CD4-positive, alpha-beta T cell (primary cell): ENCODE measurements around the gene RUNX2. TPM values are rescaled to one million over a fixed set of nuclear protein-coding genes. Genes with fewer than 3 reads are reported as not detected.

Experiments used
- ATAC-seq: fragments of 200-7000 bp; cut with Tn5 transposase; one replicate; pipeline ENCODE4 v1.10.0; 2022; ENCODE audit warnings: mild to moderate bottlenecking; ENCODE audit not compliant: poor library complexity
- CTCF ChIA-PET: fragments of 350-600 bp; sonication (Branson Sonifier 250); formaldehyde crosslinking; loops from one replicate; lab custom pipeline; 2021; ENCODE audit warnings: antibody characterized with exemption, inconsistent platforms; lab: Charles Lee
- POLR2A ChIA-PET: fragments of 350-600 bp; sonication (Branson Sonifier 250); formaldehyde crosslinking; loops from one replicate; lab custom pipeline; 2021; ENCODE audit warnings: antibody characterized with exemption, inconsistent platforms; lab: Charles Lee
- DNase-seq, 14 experiments: peaks; one replicate each; pipeline ENCODE4 v3.0.0-alpha.2; 2013 to 2020; ENCODE audit warnings: mixed read lengths in 2 of 14
- H3K27ac ChIP-seq, 2 donors: one replicate each; pipeline versions ENCODE4 v1.5.1 to v1.7.0; 2013; ENCODE audit warnings: low read length in 2 of 2, low read depth in 1 of 2, mild to moderate bottlenecking in 1 of 2
- H3K27me3 ChIP-seq, 2 experiments: 1 replicate in 1 of 2; 2 replicates in 1 of 2; pipeline versions ENCODE4 v1.6.1 to v1.7.0; 2013; ENCODE audit warnings: low read length in 2 of 2, control low read depth in 1 of 2, mild to moderate bottlenecking in 1 of 2, moderate library complexity in 1 of 2; ENCODE audit not compliant: insufficient read depth in 2 of 2, control insufficient read depth in 1 of 2
- H3K36me3 ChIP-seq: one replicate; pipeline ENCODE4 v1.6.1; 2013; ENCODE audit warnings: low read length, control low read depth; ENCODE audit not compliant: insufficient read depth
- H3K4me1 ChIP-seq: one replicate; pipeline ENCODE4 v1.6.1; 2013; ENCODE audit warnings: low read length, control low read depth; ENCODE audit not compliant: insufficient read depth
- H3K4me3 ChIP-seq: one replicate; pipeline ENCODE4 v1.5.1; 2013; ENCODE audit warnings: mild to moderate bottlenecking, low read length, moderate library complexity
- H3K9me3 ChIP-seq, 2 experiments: 1 replicate in 1 of 2; 2 replicates in 1 of 2; pipeline versions ENCODE4 v1.6.1 to v1.7.0; 2013; ENCODE audit warnings: low read length in 2 of 2, mild to moderate bottlenecking in 2 of 2, control low read depth in 1 of 2, moderate library complexity in 1 of 2; ENCODE audit not compliant: control insufficient read depth in 1 of 2, insufficient read depth in 1 of 2
- H3K27ac Mint-ChIP-seq: one replicate; pipeline ENCODE4 v1.8.0; 2020; ENCODE audit warnings: mixed read lengths
- H3K27me3 Mint-ChIP-seq: one replicate; pipeline ENCODE4 v1.8.0; 2021; ENCODE audit warnings: mixed read lengths
- H3K36me3 Mint-ChIP-seq: one replicate; pipeline ENCODE4 v1.8.0; 2021; ENCODE audit warnings: low read depth, mixed read lengths
- H3K4me1 Mint-ChIP-seq: one replicate; pipeline ENCODE4 v1.8.0; 2021; ENCODE audit warnings: low read depth, mixed read lengths
- H3K4me3 Mint-ChIP-seq: one replicate; pipeline ENCODE4 v1.8.0; 2020; ENCODE audit warnings: mild to moderate bottlenecking, mixed read lengths
- H3K9me3 Mint-ChIP-seq: one replicate; pipeline ENCODE4 v1.8.0; 2020; ENCODE audit warnings: mixed read lengths
- CTCF ChIP-seq: fragments of 200-600 bp; IDR thresholded peaks from one replicate; pipeline ENCODE4 v1.8.0; 2022; ENCODE audit warnings: antibody characterized with exemption, mild to moderate bottlenecking
- intact Hi-C, 2 experiments: fragments of 100-400 bp; cut with DNase I in 1 of 2; cut with micrococcal nuclease in 1 of 2; formaldehyde crosslinking; loops; one replicate each; pipeline versions ENCODE4 v1.15.1 to v1.9.0; 2023 to 2025; cut with DNase I, micrococcal nuclease
- total RNA-seq, 174 experiments: library from RNA in 2 of 174; stranded (reverse) in 2 of 174; gene quantifications; one replicate each; pipeline ENCODE4 v1.2.3 and lab custom pipeline; 2021 to 2026

Gene RUNX2
- total RNA-seq, 2 experiments from 2014 or later = 17.5 to 18.0 TPM

GRCh38 chr6:45428727-45429126 lies 100.6 kb downstream of the RUNX2 start:
- peaks cover 0 to 5% of the 10 kb centered on the region in 2 experiments for H3K27me3 ChIP-seq
- POLR2A ChIA-PET = interaction anchor here (1.2 kb wide), 1 partner anchor 51 kb away, joined by 3 read pairs; the partner anchor contains the start of gene SUPT3H
- peak overlapping the region; percentile 40 for H3K27ac Mint-ChIP-seq
- peaks cover 25% of the 10 kb centered on the region for H3K4me1 ChIP-seq
- peak overlapping the region; percentile 37 for H3K4me3 Mint-ChIP-seq
- TF ChIP-seq CTCF = no peak
- CTCF ChIA-PET = interaction anchor here (0.6 to 1.2 kb wide), 2 partner anchors 9 to 13 kb away, joined by 3 read pairs; no protein-coding TSS in a partner anchor
- H3K4me1 Mint-ChIP-seq = peaks cover 65% of the 10 kb centered on the region
- no peaks in the 10 kb centered on the region for H3K9me3 ChIP-seq
- ATAC-seq = peak; percentile 63
- H3K36me3 Mint-ChIP-seq = peaks cover 6% of the 10 kb centered on the region
- peaks cover 5% of the 10 kb centered on the region for H3K27me3 Mint-ChIP-seq
- intact Hi-C loops = no loop called here
- no peaks in the 10 kb centered on the region for H3K36me3 ChIP-seq
- no peak overlapping the region for H3K4me3 ChIP-seq
- no peaks in the 10 kb centered on the region for H3K9me3 Mint-ChIP-seq
- H3K27ac ChIP-seq = no peak overlapping the region
- peak in 2 of 14 experiments; percentile 52 to 57 for DNase-seq

GRCh38 chr6:45430590-45431202 lies 102.6 kb downstream of the RUNX2 start:
- no peak for ATAC-seq
- Histone ChIP-seq H3K4me3 (no peak overlapping the region), H3K4me1 (peaks cover 24% of the 10 kb centered on the region), H3K9me3 (no peaks in the 10 kb centered on the region), H3K27me3 (no peaks in the 10 kb centered on the region), H3K27ac (no peak overlapping the region), H3K36me3 (no peaks in the 10 kb centered on the region)
- ChIA-PET POLR2A (interaction anchor here (0.6 to 1.0 kb wide), 2 partner anchors 11 to 499 kb away, joined by 3 read pairs; no protein-coding TSS in a partner anchor), CTCF (interaction anchor here (1.0 to 1.2 kb wide), 2 partner anchors 11 to 65 kb away, joined by 3 read pairs; no protein-coding TSS in a partner anchor)
- DNase-seq = no peak
- Mint-ChIP-seq H3K9me3 (no peaks in the 10 kb centered on the region), H3K27ac (peak overlapping the region; percentile 15), H3K27me3 (no peaks in the 10 kb centered on the region), H3K4me1 (peaks cover 72% of the 10 kb centered on the region), H3K4me3 (no peak overlapping the region), H3K36me3 (peaks cover 6% of the 10 kb centered on the region)
- TF ChIP-seq CTCF = no peak
- intact Hi-C loops = loop anchor here in 1 of 2 experiments (5.0 kb wide), 1 partner anchor 67 kb away; no protein-coding TSS in a partner anchor

GRCh38 chr6:45431317-45432065 lies 103.4 kb downstream of the RUNX2 start:
- H3K4me3 ChIP-seq = peak overlapping the region; percentile 33
- POLR2A ChIA-PET = interaction anchor here (1.0 to 1.2 kb wide), 2 partner anchors 9 to 12 kb away, joined by 3 to 8 read pairs; no protein-coding TSS in a partner anchor

More at GRCh38 chr6:45431317-45432065, 103.4 kb downstream of the RUNX2 start:
- Histone ChIP-seq H3K4me1 (peaks cover 24% of the 10 kb centered on the region), H3K9me3 (no peaks in the 10 kb centered on the region), H3K27ac (no peak overlapping the region), H3K36me3 (no peaks in the 10 kb centered on the region), H3K27me3 (no peaks in the 10 kb centered on the region)
- ATAC-seq (peak; percentile 28), DNase-seq (peak in 2 of 14 experiments; percentile 39 to 46)
- TF ChIP-seq CTCF = no peak
- H3K27ac Mint-ChIP-seq = peak overlapping the region; percentile 15
- no peaks in the 10 kb centered on the region for H3K27me3 Mint-ChIP-seq
- H3K9me3 Mint-ChIP-seq = no peaks in the 10 kb centered on the region
- H3K4me3 Mint-ChIP-seq = peak overlapping the region; percentile 73
- peaks cover 7% of the 10 kb centered on the region for H3K36me3 Mint-ChIP-seq
- intact Hi-C loops = loop anchor here in 1 of 2 experiments (5.0 kb wide), 1 partner anchor 66 kb away; no protein-coding TSS in a partner anchor
- CTCF ChIA-PET = interaction anchor here (1.0 to 1.2 kb wide), 3 partner anchors 12 to 283 kb away, joined by 3 read pairs; no protein-coding TSS in a partner anchor
- peaks cover 75% of the 10 kb centered on the region for H3K4me1 Mint-ChIP-seq
